Activated CD4-positive, alpha-beta memory T cell treated with anti-CD3 and anti-CD28 coated beads, Interleukin-2, amount 10 ng/mL, durations not matched to agents 7 days and 5 days (primary cell): Measurements from ENCODE around the gene SEL1L2. TPM values are rescaled to one million over a fixed set of nuclear protein-coding genes. Genes with fewer than 3 reads are reported as not detected.

Experiments
- CTCF ChIA-PET: fragments of 350-600 bp; sonication (Branson Sonifier 250); formaldehyde crosslinking; loops from one replicate; lab custom pipeline; 2021; ENCODE audit warnings: antibody characterized with exemption, inconsistent platforms; lab: Charles Lee
- POLR2A ChIA-PET: fragments of 350-600 bp; sonication (Branson Sonifier 250); formaldehyde crosslinking; loops from one replicate; lab custom pipeline; 2021; ENCODE audit warnings: antibody characterized with exemption; lab: Charles Lee
- DNase-seq: peaks from one replicate; pipeline ENCODE4 v3.0.0-alpha.2; 2020
- H3K27ac Mint-ChIP-seq: one replicate; pipeline ENCODE4 v1.8.0; 2021; ENCODE audit warnings: mild to moderate bottlenecking, mixed read lengths
- H3K27me3 Mint-ChIP-seq: one replicate; pipeline ENCODE4 v1.8.0; 2021; ENCODE audit warnings: mixed read lengths
- H3K36me3 Mint-ChIP-seq: one replicate; pipeline ENCODE4 v1.8.0; 2021; ENCODE audit warnings: low read depth, mixed read lengths
- H3K4me1 Mint-ChIP-seq: one replicate; pipeline ENCODE4 v1.8.0; 2021; ENCODE audit warnings: mixed read lengths
- H3K4me3 Mint-ChIP-seq: one replicate; pipeline ENCODE4 v1.8.0; 2021; ENCODE audit warnings: mild to moderate bottlenecking, mixed read lengths
- H3K9me3 Mint-ChIP-seq: one replicate; pipeline ENCODE4 v1.8.0; 2021; ENCODE audit warnings: mixed read lengths
- total RNA-seq, 2 experiments: library from RNA; stranded (reverse); gene quantifications; one replicate each; pipeline ENCODE4 v1.2.3, GENCODE V29; 2021

Gene SEL1L2
- total RNA-seq, 2 experiments from 2014 or later: not detected

- CTCF ChIA-PET: no interaction called here
Observed at GRCh38 chr20:13816757-13817156, 173.7 kb downstream of the SEL1L2 start.

GRCh38 chr20:13814672-13815071 lies 175.7 kb downstream of the SEL1L2 start:
- no peak overlapping the region for H3K27ac Mint-ChIP-seq
- POLR2A ChIA-PET: no interaction called here
- no peaks in the 10 kb centered on the region for H3K9me3 Mint-ChIP-seq

More at GRCh38 chr20:13816757-13817156, 173.7 kb downstream of the SEL1L2 start:
- Mint-ChIP-seq H3K4me3 (no peak overlapping the region), H3K9me3 (no peaks in the 10 kb centered on the region), H3K27ac (no peak overlapping the region), H3K36me3 (peaks cover 35% of the 10 kb centered on the region), H3K27me3 (no peaks in the 10 kb centered on the region), H3K4me1 (no peaks in the 10 kb centered on the region)
- DNase-seq: no peak
- POLR2A ChIA-PET: interaction anchor here (1.0 kb wide), 1 partner anchor 17 kb away, joined by 3 read pairs; no protein-coding TSS in a partner anchor

GRCh38 chr20:13813910-13814309 lies 176.5 kb downstream of the SEL1L2 start:
- ChIA-PET POLR2A (no interaction called here), CTCF (interaction anchor here (1.0 kb wide), 1 partner anchor 42 kb away, joined by 4 read pairs; no protein-coding TSS in a partner anchor)
- Mint-ChIP-seq H3K4me1 (no peaks in the 10 kb centered on the region), H3K27me3 (no peaks in the 10 kb centered on the region), H3K4me3 (no peak overlapping the region), H3K27ac (no peak overlapping the region), H3K9me3 (no peaks in the 10 kb centered on the region), H3K36me3 (peaks cover 35% of the 10 kb centered on the region)
- DNase-seq: no peak

More at GRCh38 chr20:13814672-13815071, 175.7 kb downstream of the SEL1L2 start:
- H3K4me3 Mint-ChIP-seq: no peak overlapping the region
- DNase-seq: no peak
- no peaks in the 10 kb centered on the region for H3K27me3 Mint-ChIP-seq
- H3K4me1 Mint-ChIP-seq: no peaks in the 10 kb centered on the region
- CTCF ChIA-PET: no interaction called here
- H3K36me3 Mint-ChIP-seq: peaks cover 35% of the 10 kb centered on the region

GRCh38 chr20:13810446-13810845 lies 180.0 kb downstream of the SEL1L2 start:
- peaks cover 26% of the 10 kb centered on the region for H3K36me3 Mint-ChIP-seq
- ChIA-PET CTCF (no interaction called here), POLR2A (no interaction called here)
- no peak overlapping the region for H3K4me3 Mint-ChIP-seq
- H3K9me3 Mint-ChIP-seq: no peaks in the 10 kb centered on the region
- no peak for DNase-seq
- no peaks in the 10 kb centered on the region for H3K27me3 Mint-ChIP-seq
- no peaks in the 10 kb centered on the region for H3K4me1 Mint-ChIP-seq
- no peak overlapping the region for H3K27ac Mint-ChIP-seq

- Mint-ChIP-seq H3K4me1 (no peaks in the 10 kb centered on the region), H3K27me3 (no peaks in the 10 kb centered on the region), H3K27ac (no peak overlapping the region), H3K36me3 (peaks cover 23% of the 10 kb centered on the region), H3K9me3 (no peaks in the 10 kb centered on the region), H3K4me3 (no peak overlapping the region)
- ChIA-PET POLR2A (interaction anchor here (0.9 kb wide), 1 partner anchor 22 kb away, joined by 4 read pairs; no protein-coding TSS in a partner anchor), CTCF (no interaction called here)
- DNase-seq: no peak
Observed at GRCh38 chr20:13809855-13810254, 180.6 kb downstream of the SEL1L2 start.

- H3K27me3 Mint-ChIP-seq: no peaks in the 10 kb centered on the region
- H3K36me3 Mint-ChIP-seq: peaks cover 24% of the 10 kb centered on the region
- POLR2A ChIA-PET: interaction anchor here (0.9 kb wide), 1 partner anchor 21 kb away, joined by 4 read pairs; no protein-coding TSS in a partner anchor
- H3K9me3 Mint-ChIP-seq: no peaks in the 10 kb centered on the region
- DNase-seq: no peak
- H3K4me3 Mint-ChIP-seq: no peak overlapping the region
- no peaks in the 10 kb centered on the region for H3K4me1 Mint-ChIP-seq
- no peak overlapping the region for H3K27ac Mint-ChIP-seq
- CTCF ChIA-PET: no interaction called here
Observed at GRCh38 chr20:13809373-13809772, 181.0 kb downstream of the SEL1L2 start.

GRCh38 chr20:13800728-13801134 lies 189.7 kb downstream of the SEL1L2 start:
- DNase-seq: no peak
- ChIA-PET POLR2A (interaction anchor here (2.6 kb wide), 1 partner anchor 15 kb away, joined by 7 read pairs; the partner anchor contains the start of gene NDUFAF5), CTCF (interaction anchor here (1.2 kb wide), 1 partner anchor 12 kb away, joined by 4 read pairs; no protein-coding TSS in a partner anchor)
- no peaks in the 10 kb centered on the region for H3K4me1 Mint-ChIP-seq
- H3K27me3 Mint-ChIP-seq: no peaks in the 10 kb centered on the region
- peaks cover 50% of the 10 kb centered on the region for H3K36me3 Mint-ChIP-seq
- H3K4me3 Mint-ChIP-seq: no peak overlapping the region
- H3K27ac Mint-ChIP-seq: no peak overlapping the region
- H3K9me3 Mint-ChIP-seq: no peaks in the 10 kb centered on the region

- Mint-ChIP-seq H3K27me3 (no peaks in the 10 kb centered on the region), H3K4me1 (no peaks in the 10 kb centered on the region), H3K27ac (no peak overlapping the region), H3K4me3 (no peak overlapping the region), H3K36me3 (peaks cover 54% of the 10 kb centered on the region), H3K9me3 (no peaks in the 10 kb centered on the region)
- ChIA-PET CTCF (interaction anchor here (1.2 kb wide), 2 partner anchors 11 to 15 kb away, joined by 3 to 4 read pairs; partner anchors contain the start of genes ESF1 and NDUFAF5), POLR2A (interaction anchor here (0.8 to 2.6 kb wide), 2 partner anchors 15 to 17 kb away, joined by 3 to 7 read pairs; partner anchors contain the start of gene NDUFAF5)
- DNase-seq: no peak
Observed at GRCh38 chr20:13799974-13800373, 190.4 kb downstream of the SEL1L2 start.

Other genes with a start within 250 kb of the SEL1L2 start
- 10 to 100 TPM; 10.1 to 10.6 TPM for gene ESF1, start 205.7 kb downstream of the SEL1L2 start, total RNA-seq
- 10 to 100 TPM; 24.1 to 29.4 TPM for gene NDUFAF5, start 205.6 kb downstream of the SEL1L2 start, total RNA-seq
- not detected for gene MACROD2, start 4.9 kb upstream of the SEL1L2 start, total RNA-seq